Activated CD4-positive, alpha-beta T cell treated with anti-CD3 and anti-CD28 coated beads for 4 hours (primary cell): Measurements from ENCODE around the gene SLC66A3.

Source experiments
- DNase-seq, 2 donors: peaks; one replicate each; pipeline ENCODE4 v3.0.0-alpha.2; 2020

SLC66A3 gene

GRCh38 chr2:11155381-11156035, at the start of gene SLC66A3:
SLC66A3 (plus strand) TSS chr2:11155467; CDS start chr2:11155547, 80 bp downstream.
- peak in 1 of 2 donors; percentile 48 for DNase-seq

GRCh38 chr2:11109002-11109401, 46.3 kb upstream of the SLC66A3 start:
- DNase-seq, result no peak

- DNase-seq, result no peak
Observed at GRCh38 chr2:11112870-11113428, 42.3 kb upstream of the SLC66A3 start.

- no peak for DNase-seq
Observed at GRCh38 chr2:11117776-11118175, 37.5 kb upstream of the SLC66A3 start.

- DNase-seq, result no peak
Observed at GRCh38 chr2:11118761-11119160, 36.5 kb upstream of the SLC66A3 start.

- DNase-seq, result no peak
Observed at GRCh38 chr2:11121099-11121822, 34.0 kb upstream of the SLC66A3 start.

- no peak for DNase-seq
Observed at GRCh38 chr2:11121823-11122155, 33.5 kb upstream of the SLC66A3 start.

GRCh38 chr2:11122380-11122779, 32.9 kb upstream of the SLC66A3 start:
- DNase-seq, result no peak

GRCh38 chr2:11123001-11123809, 32.1 kb upstream of the SLC66A3 start:
- no peak for DNase-seq

GRCh38 chr2:11123856-11124759, 31.2 kb upstream of the SLC66A3 start:
- peak; percentile 41 to 60 for DNase-seq

GRCh38 chr2:11124760-11125068, 30.6 kb upstream of the SLC66A3 start:
- no peak for DNase-seq

- no peak for DNase-seq
Observed at GRCh38 chr2:11127761-11128160, 27.5 kb upstream of the SLC66A3 start.

GRCh38 chr2:11128243-11128951, 26.9 kb upstream of the SLC66A3 start:
- DNase-seq, result no peak

- DNase-seq, result peak; percentile 81 to 84
Observed at GRCh38 chr2:11129598-11130449, 25.4 kb upstream of the SLC66A3 start.

GRCh38 chr2:11131166-11131920, 23.9 kb upstream of the SLC66A3 start:
- DNase-seq, result no peak

- DNase-seq, result no peak
Observed at GRCh38 chr2:11132036-11132671, 23.1 kb upstream of the SLC66A3 start.

GRCh38 chr2:11133238-11133935, 21.9 kb upstream of the SLC66A3 start:
- no peak for DNase-seq

- DNase-seq, result no peak
Observed at GRCh38 chr2:11133936-11134320, 21.3 kb upstream of the SLC66A3 start.

GRCh38 chr2:11134349-11134748, 20.9 kb upstream of the SLC66A3 start:
- no peak for DNase-seq
